ENCODE data around the gene SCART1. TPM values are rescaled to one million over a fixed set of nuclear protein-coding genes. Genes with fewer than 3 reads are reported as not detected.
"Not testable (repeated sequence)": the region's sequence is repeated elsewhere in the genome, so short reads cannot be mapped to it uniquely, and the experiment has no call there.

SCART1 gene
- 3.3 TPM for total RNA-seq
- 0.86 TPM for polyA plus RNA-seq

- WGBS: 87% methylated on average over 11 of the region's 11 CpGs
- no peak within 1 kb of the TSS for H3K4me3 ChIP-seq (ENCODE audit: low read depth, low read length)
- H3K27ac ChIP-seq (ENCODE audit: low read depth): no peak within 1 kb of the TSS
- H3K4me1 ChIP-seq (ENCODE audit: insufficient read depth): no peaks in the 10 kb centered on the region
- DNase-seq (ENCODE audit: extremely low spot score): no peak
- no peaks in the 10 kb centered on the region for H3K36me3 ChIP-seq (ENCODE audit: insufficient read depth)
Measured at GRCh38 chr10:133453516-133454203, at the start of gene SCART1. TSS of gene SCART1 (plus strand) at chr10:133453945. CDS start at chr10:133453998, 53 bp downstream.

GRCh38 chr10:133405272-133405671 is 48.5 kb upstream of the SCART1 start:
- DNase-seq (ENCODE audit: extremely low spot score): no peak
- no peak overlapping the region for H3K4me3 ChIP-seq (ENCODE audit: low read depth, low read length)
- 79% methylated on average over 2 of the region's 2 CpGs for WGBS
- no peaks in the 10 kb centered on the region for H3K4me1 ChIP-seq (ENCODE audit: insufficient read depth)
- H3K36me3 ChIP-seq (ENCODE audit: insufficient read depth): no peaks in the 10 kb centered on the region
- H3K27ac ChIP-seq (ENCODE audit: low read depth): no peak overlapping the region

- no peak for DNase-seq (ENCODE audit: extremely low spot score)
- Histone ChIP-seq H3K4me1 (ENCODE audit: insufficient read depth) (no peaks in the 10 kb centered on the region), H3K36me3 (ENCODE audit: insufficient read depth) (no peaks in the 10 kb centered on the region), H3K4me3 (ENCODE audit: low read depth, low read length) (no peak overlapping the region), H3K27ac (ENCODE audit: low read depth) (no peak overlapping the region)
- WGBS: 94% methylated on average over 8 of the region's 8 CpGs
Measured at GRCh38 chr10:133405844-133406527, 47.8 kb upstream of the SCART1 start.

GRCh38 chr10:133411523-133412380 is 42.0 kb upstream of the SCART1 start:
- Histone ChIP-seq H3K4me1 (ENCODE audit: insufficient read depth) (no peaks in the 10 kb centered on the region), H3K27ac (ENCODE audit: low read depth) (no peak overlapping the region), H3K4me3 (ENCODE audit: low read depth, low read length) (no peak overlapping the region), H3K36me3 (ENCODE audit: insufficient read depth) (no peaks in the 10 kb centered on the region)
- WGBS: 97% methylated on average over 7 of the region's 7 CpGs
- no peak for DNase-seq (ENCODE audit: extremely low spot score)

GRCh38 chr10:133412381-133412711 is 41.4 kb upstream of the SCART1 start:
- Histone ChIP-seq H3K36me3 (ENCODE audit: insufficient read depth) (no peaks in the 10 kb centered on the region), H3K4me3 (ENCODE audit: low read depth, low read length) (no peak overlapping the region), H3K27ac (ENCODE audit: low read depth) (no peak overlapping the region), H3K4me1 (ENCODE audit: insufficient read depth) (no peaks in the 10 kb centered on the region)
- DNase-seq (ENCODE audit: extremely low spot score): no peak

GRCh38 chr10:133414401-133414800 is 39.3 kb upstream of the SCART1 start:
- not testable (repeated sequence) for DNase-seq (ENCODE audit: extremely low spot score); H3K4me3 ChIP-seq (ENCODE audit: low read depth, low read length); H3K4me1 ChIP-seq (ENCODE audit: insufficient read depth); H3K36me3 ChIP-seq (ENCODE audit: insufficient read depth); H3K27ac ChIP-seq (ENCODE audit: low read depth)
- WGBS: 98% methylated on average over 22 of the region's 23 CpGs

- Histone ChIP-seq H3K4me1 (ENCODE audit: insufficient read depth) (no peaks in the 10 kb centered on the region), H3K27ac (ENCODE audit: low read depth) (no peak overlapping the region), H3K4me3 (ENCODE audit: low read depth, low read length) (no peak overlapping the region), H3K36me3 (ENCODE audit: insufficient read depth) (no peaks in the 10 kb centered on the region)
- 96% methylated on average over 25 of the region's 25 CpGs for WGBS
- DNase-seq (ENCODE audit: extremely low spot score): no peak
Measured at GRCh38 chr10:133415752-133416151, 38.0 kb upstream of the SCART1 start.

GRCh38 chr10:133418289-133418993 is 35.3 kb upstream of the SCART1 start:
- Histone ChIP-seq H3K27ac (ENCODE audit: low read depth) (no peak overlapping the region), H3K4me1 (ENCODE audit: insufficient read depth) (no peaks in the 10 kb centered on the region), H3K36me3 (ENCODE audit: insufficient read depth) (no peaks in the 10 kb centered on the region), H3K4me3 (ENCODE audit: low read depth, low read length) (no peak overlapping the region)
- WGBS: 94% methylated on average over 14 of the region's 14 CpGs
- no peak for DNase-seq (ENCODE audit: extremely low spot score)

- no peaks in the 10 kb centered on the region for H3K36me3 ChIP-seq (ENCODE audit: insufficient read depth)
- WGBS: 91% methylated on average over 34 of the region's 34 CpGs
Measured at GRCh38 chr10:133419211-133419950, 34.4 kb upstream of the SCART1 start.

GRCh38 chr10:133420028-133420427 is 33.7 kb upstream of the SCART1 start:
- Histone ChIP-seq H3K4me1 (ENCODE audit: insufficient read depth) (no peaks in the 10 kb centered on the region), H3K27ac (ENCODE audit: low read depth) (no peak overlapping the region), H3K36me3 (ENCODE audit: insufficient read depth) (no peaks in the 10 kb centered on the region), H3K4me3 (ENCODE audit: low read depth, low read length) (no peak overlapping the region)
- WGBS: 92% methylated on average over 17 of the region's 17 CpGs
- no peak for DNase-seq (ENCODE audit: extremely low spot score)

More at GRCh38 chr10:133419211-133419950, 34.4 kb upstream of the SCART1 start:
- H3K27ac ChIP-seq (ENCODE audit: low read depth): no peak overlapping the region
- DNase-seq (ENCODE audit: extremely low spot score): no peak
- H3K4me1 ChIP-seq (ENCODE audit: insufficient read depth): no peaks in the 10 kb centered on the region
- no peak overlapping the region for H3K4me3 ChIP-seq (ENCODE audit: low read depth, low read length)

GRCh38 chr10:133420579-133420978 is 33.2 kb upstream of the SCART1 start:
- DNase-seq (ENCODE audit: extremely low spot score): no peak
- Histone ChIP-seq H3K4me3 (ENCODE audit: low read depth, low read length) (no peak overlapping the region), H3K27ac (ENCODE audit: low read depth) (no peak overlapping the region), H3K4me1 (ENCODE audit: insufficient read depth) (no peaks in the 10 kb centered on the region), H3K36me3 (ENCODE audit: insufficient read depth) (no peaks in the 10 kb centered on the region)
- WGBS: 92% methylated on average over 6 of the region's 6 CpGs

- H3K36me3 ChIP-seq (ENCODE audit: insufficient read depth): no peaks in the 10 kb centered on the region
- no peak overlapping the region for H3K4me3 ChIP-seq (ENCODE audit: low read depth, low read length)
- H3K27ac ChIP-seq (ENCODE audit: low read depth): no peak overlapping the region
- WGBS: 81% methylated on average over 17 of the region's 17 CpGs
- no peaks in the 10 kb centered on the region for H3K4me1 ChIP-seq (ENCODE audit: insufficient read depth)
- DNase-seq (ENCODE audit: extremely low spot score): no peak
Measured at GRCh38 chr10:133421336-133422222, 32.2 kb upstream of the SCART1 start.

Measured in urinary bladder (tissue), 4 donors.